ENCODE results near the gene HKDC1.

Gene HKDC1

GRCh38 chr10:69179743-69180524 lies 40.2 kb upstream of the HKDC1 start, which contains the start of gene SUPV3L1 (continued):
- TF ChIP-seq CSRNP3 (CRISPR knock-in tag; IDR thresholded peaks at IDR 0.05) (no peak), PPARA (CRISPR knock-in tag; IDR thresholded peaks at IDR 0.05; ENCODE audit: borderline replicate concordance) (no peak), PATZ1 (CRISPR knock-in tag; IDR thresholded peaks at IDR 0.05; ENCODE audit: borderline replicate concordance) (no peak)

- TF ChIP-seq POU6F1 (CRISPR knock-in tag; IDR thresholded peaks at IDR 0.05; ENCODE audit: borderline replicate concordance, low read depth) (no peak), TOX (CRISPR knock-in tag; IDR thresholded peaks at IDR 0.05; ENCODE audit: borderline replicate concordance) (no peak), TSHZ2 (CRISPR knock-in tag; IDR thresholded peaks at IDR 0.05) (no peak), SNAI2 (CRISPR knock-in tag; IDR thresholded peaks at IDR 0.05) (no peak), ZNF70 (CRISPR knock-in tag; IDR thresholded peaks at IDR 0.05) (no peak), ZFP3 (CRISPR knock-in tag; IDR thresholded peaks at IDR 0.05) (no peak), ZNF565 (CRISPR knock-in tag; conservative IDR thresholded peaks at IDR 0.05; ENCODE audit: low read depth) (no peak), BACH2 (CRISPR knock-in tag; IDR thresholded peaks at IDR 0.05; ENCODE audit: borderline replicate concordance) (no peak)
- peak; percentile 4; the same call in 1 of the 3 replicates for ATAC-seq
Observed at GRCh38 chr10:69180525-69181204, 39.5 kb upstream of the HKDC1 start.

GRCh38 chr10:69181433-69181832 lies 38.7 kb upstream of the HKDC1 start:
- no peak for ATAC-seq
- no peak for TF ChIP-seq CSDC2 (CRISPR knock-in tag; IDR thresholded peaks at IDR 0.05)
- no peak for TF ChIP-seq ZFP30 (CRISPR knock-in tag; IDR thresholded peaks at IDR 0.05)
- TF ChIP-seq OSR1 (CRISPR knock-in tag; IDR thresholded peaks at IDR 0.05), result no peak
- no peak for TF ChIP-seq SNAI2 (CRISPR knock-in tag; IDR thresholded peaks at IDR 0.05)
- no peak for TF ChIP-seq ESRRG (CRISPR knock-in tag; IDR thresholded peaks at IDR 0.05)
- TF ChIP-seq BACH2 (CRISPR knock-in tag; IDR thresholded peaks at IDR 0.05; ENCODE audit: borderline replicate concordance), result no peak
- TF ChIP-seq PPARA (CRISPR knock-in tag; IDR thresholded peaks at IDR 0.05; ENCODE audit: borderline replicate concordance), result no peak
- TF ChIP-seq TOX (CRISPR knock-in tag; IDR thresholded peaks at IDR 0.05; ENCODE audit: borderline replicate concordance), result no peak
- no peak for TF ChIP-seq ZC3H10 (CRISPR knock-in tag; IDR thresholded peaks at IDR 0.05)

- no peak for ATAC-seq
- TF ChIP-seq ISL1 (CRISPR knock-in tag; IDR thresholded peaks at IDR 0.05), result no peak
- TF ChIP-seq ZFP3 (CRISPR knock-in tag; IDR thresholded peaks at IDR 0.05), result no peak
- no peak for TF ChIP-seq ZFP30 (CRISPR knock-in tag; IDR thresholded peaks at IDR 0.05)
- TF ChIP-seq RARB (CRISPR knock-in tag; IDR thresholded peaks at IDR 0.05), result no peak
- TF ChIP-seq SNAI2 (CRISPR knock-in tag; IDR thresholded peaks at IDR 0.05), result no peak
- no peak for TF ChIP-seq ARNTL (CRISPR knock-in tag; IDR thresholded peaks at IDR 0.05; ENCODE audit: borderline replicate concordance, low read depth)
- TF ChIP-seq PATZ1 (CRISPR knock-in tag; IDR thresholded peaks at IDR 0.05; ENCODE audit: borderline replicate concordance), result no peak
- no peak for TF ChIP-seq ZNF70 (CRISPR knock-in tag; IDR thresholded peaks at IDR 0.05)
- no peak for TF ChIP-seq TSHZ2 (CRISPR knock-in tag; IDR thresholded peaks at IDR 0.05)
- no peak for TF ChIP-seq CSDC2 (CRISPR knock-in tag; IDR thresholded peaks at IDR 0.05)
- no peak for TF ChIP-seq ZNF565 (CRISPR knock-in tag; conservative IDR thresholded peaks at IDR 0.05; ENCODE audit: low read depth)
- no peak for TF ChIP-seq TCF4 (CRISPR knock-in tag; IDR thresholded peaks at IDR 0.05; ENCODE audit: borderline replicate concordance)
- no peak for TF ChIP-seq BACH2 (CRISPR knock-in tag; IDR thresholded peaks at IDR 0.05; ENCODE audit: borderline replicate concordance)
- no peak for TF ChIP-seq ESRRG (CRISPR knock-in tag; IDR thresholded peaks at IDR 0.05)
- TF ChIP-seq GLIS3 (CRISPR knock-in tag; IDR thresholded peaks at IDR 0.05), result no peak
Observed at GRCh38 chr10:69182005-69182404, 38.1 kb upstream of the HKDC1 start.
